Measurements from ENCODE around the gene QDPR. TPM values are rescaled to one million over a fixed set of nuclear protein-coding genes. Genes with fewer than 3 reads are reported as not detected.

Gene QDPR
- total RNA-seq, 1 experiment from 2014 or later: 15.2 TPM

DNA sequence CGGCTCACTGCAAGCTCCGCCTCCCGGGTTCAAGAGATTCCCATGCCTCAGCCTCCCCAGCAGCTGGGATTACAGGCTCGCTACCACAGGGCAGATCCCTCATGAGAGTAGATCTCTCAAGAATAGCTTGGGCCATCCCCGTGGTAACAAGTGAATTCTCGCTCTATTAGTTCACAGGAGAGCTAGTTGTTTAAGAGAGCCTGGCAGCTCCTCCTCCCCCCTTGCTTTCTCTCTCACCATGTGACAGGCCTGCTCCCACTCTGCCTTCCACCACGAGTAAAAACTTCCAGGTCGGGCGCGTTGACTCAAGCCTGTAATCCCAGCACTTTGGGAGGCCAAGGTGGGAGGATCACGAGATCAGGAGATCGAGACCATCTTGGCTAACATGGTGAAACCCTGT is 34.8 kb upstream of the QDPR start:
- Histone ChIP-seq H3K4me1 (ENCODE audit: control insufficient read depth, insufficient read depth, low read length) (no peaks in the 10 kb centered on the region), H3K9me3 (ENCODE audit: control insufficient read depth, insufficient read depth, low read depth, low read length) (no peaks in the 10 kb centered on the region), H3K27me3 (ENCODE audit: control insufficient read depth, insufficient read depth, low read length) (no peaks in the 10 kb centered on the region), H3K27ac (ENCODE audit: low read length) (no peak overlapping the region), H3K36me3 (ENCODE audit: control insufficient read depth, insufficient read depth, low read length) (no peaks in the 10 kb centered on the region), H3K4me3 (ENCODE audit: low read depth in 2 of 2, low read length in 2 of 2) (no peak overlapping the region)
- intact Hi-C loops (cut with micrococcal nuclease; ENCODE audit: unreplicated experiment) (loop anchor here (5.0 to 10.0 kb wide), 3 partner anchors 86 to 1048 kb away; no protein-coding TSS in a partner anchor), in situ Hi-C loops (cut with HindIII; ENCODE audit: low pct_unique_long_range_greater_than_20kb, low sequenced_read_pairs) (no loop called here)
- no peak for ATAC-seq
- DNase-seq (ENCODE audit: low read depth, low spot score): no peak
- POLR2A ChIA-PET: no interaction called here
- no peak for TF ChIP-seq POLR2AphosphoS5 (IDR thresholded peaks at IDR 0.05; ENCODE audit: low read depth, low read length)
- TF ChIP-seq, protein P1, sequence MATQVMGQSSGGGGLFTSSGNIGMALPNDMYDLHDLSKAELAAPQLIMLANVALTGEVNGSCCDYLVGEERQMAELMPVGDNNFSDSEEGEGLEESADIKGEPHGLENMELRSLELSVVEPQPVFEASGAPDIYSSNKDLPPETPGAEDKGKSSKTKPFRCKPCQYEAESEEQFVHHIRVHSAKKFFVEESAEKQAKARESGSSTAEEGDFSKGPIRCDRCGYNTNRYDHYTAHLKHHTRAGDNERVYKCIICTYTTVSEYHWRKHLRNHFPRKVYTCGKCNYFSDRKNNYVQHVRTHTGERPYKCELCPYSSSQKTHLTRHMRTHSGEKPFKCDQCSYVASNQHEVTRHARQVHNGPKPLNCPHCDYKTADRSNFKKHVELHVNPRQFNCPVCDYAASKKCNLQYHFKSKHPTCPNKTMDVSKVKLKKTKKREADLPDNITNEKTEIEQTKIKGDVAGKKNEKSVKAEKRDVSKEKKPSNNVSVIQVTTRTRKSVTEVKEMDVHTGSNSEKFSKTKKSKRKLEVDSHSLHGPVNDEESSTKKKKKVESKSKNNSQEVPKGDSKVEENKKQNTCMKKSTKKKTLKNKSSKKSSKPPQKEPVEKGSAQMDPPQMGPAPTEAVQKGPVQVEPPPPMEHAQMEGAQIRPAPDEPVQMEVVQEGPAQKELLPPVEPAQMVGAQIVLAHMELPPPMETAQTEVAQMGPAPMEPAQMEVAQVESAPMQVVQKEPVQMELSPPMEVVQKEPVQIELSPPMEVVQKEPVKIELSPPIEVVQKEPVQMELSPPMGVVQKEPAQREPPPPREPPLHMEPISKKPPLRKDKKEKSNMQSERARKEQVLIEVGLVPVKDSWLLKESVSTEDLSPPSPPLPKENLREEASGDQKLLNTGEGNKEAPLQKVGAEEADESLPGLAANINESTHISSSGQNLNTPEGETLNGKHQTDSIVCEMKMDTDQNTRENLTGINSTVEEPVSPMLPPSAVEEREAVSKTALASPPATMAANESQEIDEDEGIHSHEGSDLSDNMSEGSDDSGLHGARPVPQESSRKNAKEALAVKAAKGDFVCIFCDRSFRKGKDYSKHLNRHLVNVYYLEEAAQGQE (IDR thresholded peaks at IDR 0.05; ENCODE audit: insufficient read depth in 1 of 2, low read depth in 2 of 2, low read length in 1 of 2): no peak
- TF ChIP-seq, protein P2, sequence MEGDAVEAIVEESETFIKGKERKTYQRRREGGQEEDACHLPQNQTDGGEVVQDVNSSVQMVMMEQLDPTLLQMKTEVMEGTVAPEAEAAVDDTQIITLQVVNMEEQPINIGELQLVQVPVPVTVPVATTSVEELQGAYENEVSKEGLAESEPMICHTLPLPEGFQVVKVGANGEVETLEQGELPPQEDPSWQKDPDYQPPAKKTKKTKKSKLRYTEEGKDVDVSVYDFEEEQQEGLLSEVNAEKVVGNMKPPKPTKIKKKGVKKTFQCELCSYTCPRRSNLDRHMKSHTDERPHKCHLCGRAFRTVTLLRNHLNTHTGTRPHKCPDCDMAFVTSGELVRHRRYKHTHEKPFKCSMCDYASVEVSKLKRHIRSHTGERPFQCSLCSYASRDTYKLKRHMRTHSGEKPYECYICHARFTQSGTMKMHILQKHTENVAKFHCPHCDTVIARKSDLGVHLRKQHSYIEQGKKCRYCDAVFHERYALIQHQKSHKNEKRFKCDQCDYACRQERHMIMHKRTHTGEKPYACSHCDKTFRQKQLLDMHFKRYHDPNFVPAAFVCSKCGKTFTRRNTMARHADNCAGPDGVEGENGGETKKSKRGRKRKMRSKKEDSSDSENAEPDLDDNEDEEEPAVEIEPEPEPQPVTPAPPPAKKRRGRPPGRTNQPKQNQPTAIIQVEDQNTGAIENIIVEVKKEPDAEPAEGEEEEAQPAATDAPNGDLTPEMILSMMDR (IDR thresholded peaks at IDR 0.05): no peak
- no peak for TF ChIP-seq SIN3A (IDR thresholded peaks at IDR 0.05; ENCODE audit: borderline replicate concordance, insufficient read depth, low read depth, low read length)
- TF ChIP-seq TCF7L2 (IDR thresholded peaks at IDR 0.05; ENCODE audit: low read depth, low read length): no peak
- no TSS peak for BruUV-seq (replicated peaks)
- CTCF ChIA-PET: interaction anchor here (0.6 to 0.7 kb wide), 2 partner anchors 12 to 13 kb away, joined by 3 to 12 read pairs; no protein-coding TSS in a partner anchor

DNA sequence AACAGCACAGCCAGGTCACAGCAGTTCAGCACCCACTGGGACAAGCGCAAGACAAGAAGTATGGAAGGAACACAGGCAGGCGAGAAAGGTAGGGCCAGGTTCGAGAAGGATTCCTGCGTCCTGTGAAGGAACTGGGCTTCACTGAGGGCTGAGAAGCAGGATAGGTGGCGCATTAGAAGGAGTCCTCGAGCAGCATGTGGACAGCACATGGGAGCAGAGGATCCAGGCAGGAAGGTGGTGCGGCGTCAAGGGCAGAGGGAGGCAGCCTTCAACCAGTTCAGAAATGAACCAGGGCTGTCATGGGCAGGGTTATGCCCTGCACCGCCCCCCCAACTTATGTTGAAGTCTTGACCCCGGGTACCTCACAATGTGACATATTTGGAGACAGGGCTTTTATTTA is 34.3 kb upstream of the QDPR start:
- ATAC-seq: no peak
- TF ChIP-seq POLR2AphosphoS5 (IDR thresholded peaks at IDR 0.05; ENCODE audit: low read depth, low read length) (no peak), SIN3A (IDR thresholded peaks at IDR 0.05; ENCODE audit: borderline replicate concordance, insufficient read depth, low read depth, low read length) (no peak), TCF7L2 (IDR thresholded peaks at IDR 0.05; ENCODE audit: low read depth, low read length) (no peak)
- TF ChIP-seq, protein P2 (IDR thresholded peaks at IDR 0.05): no peak
- TF ChIP-seq, protein P1 (IDR thresholded peaks at IDR 0.05; ENCODE audit: insufficient read depth in 1 of 2, low read depth in 2 of 2, low read length in 1 of 2): no peak
- DNase-seq (ENCODE audit: low read depth, low spot score): no peak
- no peaks in the 10 kb centered on the region for H3K9me3 ChIP-seq (ENCODE audit: control insufficient read depth, insufficient read depth, low read depth, low read length)
- in situ Hi-C loops (cut with HindIII; ENCODE audit: low pct_unique_long_range_greater_than_20kb, low sequenced_read_pairs) (no loop called here), intact Hi-C loops (cut with micrococcal nuclease; ENCODE audit: unreplicated experiment) (loop anchor here (5.0 to 10.0 kb wide), 3 partner anchors 86 to 1049 kb away; no protein-coding TSS in a partner anchor)
- no TSS peak for BruUV-seq (replicated peaks)
- no peaks in the 10 kb centered on the region for H3K4me1 ChIP-seq (ENCODE audit: control insufficient read depth, insufficient read depth, low read length)
- ChIA-PET POLR2A (no interaction called here), CTCF (interaction anchor here (0.6 to 0.7 kb wide), 2 partner anchors 12 to 13 kb away, joined by 3 to 12 read pairs; no protein-coding TSS in a partner anchor)
- no peak overlapping the region for H3K4me3 ChIP-seq (ENCODE audit: low read depth in 2 of 2, low read length in 2 of 2)
- H3K27ac ChIP-seq (ENCODE audit: low read length): no peak overlapping the region
- no peaks in the 10 kb centered on the region for H3K27me3 ChIP-seq (ENCODE audit: control insufficient read depth, insufficient read depth, low read length)
- no peaks in the 10 kb centered on the region for H3K36me3 ChIP-seq (ENCODE audit: control insufficient read depth, insufficient read depth, low read length)

Data from Panc1 (cell line).